Measurements from ENCODE around the gene DHRS12.

DNA sequence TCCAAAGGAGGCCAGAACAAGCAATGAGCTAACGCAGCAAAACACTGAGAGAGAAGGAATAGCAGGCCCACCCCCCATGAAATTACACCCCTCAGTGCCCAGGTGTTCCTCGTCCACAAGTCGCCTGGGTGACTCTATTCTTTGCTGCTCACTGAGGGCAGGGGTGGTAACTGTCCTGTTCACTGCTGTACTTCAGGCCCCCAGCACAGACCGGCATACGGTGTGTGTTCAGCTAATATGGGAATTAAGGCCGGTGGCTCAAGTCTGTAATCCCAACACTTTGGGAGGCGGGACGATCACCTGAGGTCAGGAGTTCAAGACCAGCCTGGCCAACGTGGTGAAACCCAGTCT lies 31.9 kb downstream of the DHRS12 start:
- TF ChIP-seq, protein P1, sequence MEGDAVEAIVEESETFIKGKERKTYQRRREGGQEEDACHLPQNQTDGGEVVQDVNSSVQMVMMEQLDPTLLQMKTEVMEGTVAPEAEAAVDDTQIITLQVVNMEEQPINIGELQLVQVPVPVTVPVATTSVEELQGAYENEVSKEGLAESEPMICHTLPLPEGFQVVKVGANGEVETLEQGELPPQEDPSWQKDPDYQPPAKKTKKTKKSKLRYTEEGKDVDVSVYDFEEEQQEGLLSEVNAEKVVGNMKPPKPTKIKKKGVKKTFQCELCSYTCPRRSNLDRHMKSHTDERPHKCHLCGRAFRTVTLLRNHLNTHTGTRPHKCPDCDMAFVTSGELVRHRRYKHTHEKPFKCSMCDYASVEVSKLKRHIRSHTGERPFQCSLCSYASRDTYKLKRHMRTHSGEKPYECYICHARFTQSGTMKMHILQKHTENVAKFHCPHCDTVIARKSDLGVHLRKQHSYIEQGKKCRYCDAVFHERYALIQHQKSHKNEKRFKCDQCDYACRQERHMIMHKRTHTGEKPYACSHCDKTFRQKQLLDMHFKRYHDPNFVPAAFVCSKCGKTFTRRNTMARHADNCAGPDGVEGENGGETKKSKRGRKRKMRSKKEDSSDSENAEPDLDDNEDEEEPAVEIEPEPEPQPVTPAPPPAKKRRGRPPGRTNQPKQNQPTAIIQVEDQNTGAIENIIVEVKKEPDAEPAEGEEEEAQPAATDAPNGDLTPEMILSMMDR (IDR thresholded peaks at IDR 0.05 in 8 of 11, conservative IDR thresholded peaks at IDR 0.05 in 3 of 11), result no peak
- TF ChIP-seq POLR2A (IDR thresholded peaks at IDR 0.05) (no peak), POLR2AphosphoS5 (IDR thresholded peaks at IDR 0.05) (no peak)

Data from spleen (tissue), 7 donors.